Parathyroid adenoma (tissue), 2 donors: Measurements from ENCODE around the gene PAFAH2.

ENCODE experiments used
- H2AFZ ChIP-seq: fragments of 300-600 bp; sonication (generic); one replicate; pipeline ENCODE4 v1.7.0; 2017; ENCODE audit warnings: antibody characterized with exemption, mild to moderate bottlenecking
- H3K27ac ChIP-seq: fragments of 300-600 bp; sonication (generic); one replicate; pipeline ENCODE4 v1.7.0; 2017
- H3K27me3 ChIP-seq: fragments of 300-600 bp; sonication (generic); one replicate; pipeline ENCODE4 v1.7.0; 2017; ENCODE audit warnings: low read length; ENCODE audit not compliant: control insufficient read depth, insufficient read depth
- H3K36me3 ChIP-seq: fragments of 300-600 bp; sonication (generic); one replicate; pipeline ENCODE4 v1.7.0; 2017; ENCODE audit warnings: low read length; ENCODE audit not compliant: control insufficient read depth, insufficient read depth
- H3K4me1 ChIP-seq: fragments of 300-600 bp; sonication (generic); one replicate; pipeline ENCODE4 v1.7.0; 2017; ENCODE audit warnings: control low read depth
- H3K4me2 ChIP-seq: fragments of 300-600 bp; sonication (generic); one replicate; pipeline ENCODE4 v1.7.0; 2017; ENCODE audit warnings: low read length
- H3K4me3 ChIP-seq: fragments of 300-600 bp; sonication (generic); one replicate; pipeline ENCODE4 v1.7.0; 2017; ENCODE audit warnings: low read depth, low read length
- H3K79me2 ChIP-seq: fragments of 300-600 bp; sonication (generic); one replicate; pipeline ENCODE4 v1.7.0; 2017; ENCODE audit warnings: control low read depth
- H3K9ac ChIP-seq: fragments of 300-600 bp; sonication (generic); one replicate; pipeline ENCODE4 v1.7.0; 2017; ENCODE audit warnings: mild to moderate bottlenecking
- H3K9me3 ChIP-seq: fragments of 300-600 bp; sonication (generic); one replicate; pipeline ENCODE4 v1.7.0; 2017; ENCODE audit warnings: low read length; ENCODE audit not compliant: control insufficient read depth
- CTCF ChIP-seq: fragments of 300-600 bp; sonication (generic); IDR thresholded peaks from one replicate; pipeline ENCODE4 v1.7.0; 2017; ENCODE audit warnings: antibody characterized with exemption, mild to moderate bottlenecking
- donor health status: primary hyperparathyroidism.

Gene PAFAH2

DNA sequence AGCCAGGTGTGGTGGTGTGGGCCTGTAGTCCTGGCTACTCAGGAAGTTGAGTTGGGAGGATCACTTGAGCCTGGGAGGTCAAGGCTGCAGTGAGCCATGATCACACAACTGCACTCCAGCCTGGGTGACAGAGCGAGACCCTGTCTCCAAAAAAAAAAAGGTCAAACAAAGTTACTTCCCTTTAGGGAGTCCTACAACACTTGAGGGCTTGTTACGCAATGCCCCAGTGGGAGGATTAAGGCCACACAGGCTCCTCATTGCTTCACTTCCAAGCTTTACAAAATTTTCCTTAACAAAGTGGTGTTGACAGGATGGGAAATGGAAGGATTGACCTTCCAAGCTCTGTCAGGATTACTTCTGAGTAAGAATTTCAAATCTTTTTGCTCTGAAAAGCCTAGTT lies 17.5 kb upstream of the PAFAH2 start:
- no peak for TF ChIP-seq CTCF
- no peaks in the 10 kb centered on the region for H3K4me1 ChIP-seq
- H3K4me3 ChIP-seq, result no peak overlapping the region
- H2AFZ ChIP-seq, result no peak overlapping the region
- H3K79me2 ChIP-seq, result no peaks in the 10 kb centered on the region
- no peak overlapping the region for H3K4me2 ChIP-seq
- no peak overlapping the region for H3K27ac ChIP-seq
- no peaks in the 10 kb centered on the region for H3K9me3 ChIP-seq
- no peaks in the 10 kb centered on the region for H3K27me3 ChIP-seq
- no peaks in the 10 kb centered on the region for H3K36me3 ChIP-seq
- no peak overlapping the region for H3K9ac ChIP-seq

GRCh38 chr1:26014179-26014578 lies 16.3 kb upstream of the PAFAH2 start:
- Histone ChIP-seq H3K27me3 (no peaks in the 10 kb centered on the region), H3K27ac (no peak overlapping the region), H3K9ac (no peak overlapping the region), H3K4me2 (no peak overlapping the region), H3K79me2 (no peaks in the 10 kb centered on the region), H2AFZ (no peak overlapping the region), H3K9me3 (no peaks in the 10 kb centered on the region), H3K4me3 (no peak overlapping the region), H3K4me1 (no peaks in the 10 kb centered on the region), H3K36me3 (no peaks in the 10 kb centered on the region)
- no peak for TF ChIP-seq CTCF

DNA sequence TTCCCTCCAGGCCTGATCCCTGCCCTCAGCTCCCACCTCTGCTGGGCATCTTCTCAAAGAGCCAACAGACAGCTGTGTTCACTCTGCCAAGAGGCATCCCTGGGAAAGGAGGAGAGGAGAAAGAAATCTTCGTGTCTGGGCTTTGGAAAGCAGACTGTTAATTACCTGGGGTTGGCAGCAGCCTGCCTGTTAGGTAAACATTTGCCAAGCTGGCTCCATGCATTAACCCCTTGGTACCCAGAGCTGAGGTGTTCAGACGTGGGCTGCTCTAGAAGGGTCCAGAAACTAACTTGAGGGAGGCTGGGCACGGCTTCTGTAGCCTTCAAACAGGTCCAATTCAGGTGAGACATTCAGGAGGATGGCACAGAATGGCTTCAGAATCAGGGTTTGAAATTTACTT lies 15.0 kb upstream of the PAFAH2 start:
- H3K36me3 ChIP-seq, result no peaks in the 10 kb centered on the region
- H3K27ac ChIP-seq, result no peak overlapping the region
- H3K27me3 ChIP-seq, result no peaks in the 10 kb centered on the region
- H3K9ac ChIP-seq, result no peak overlapping the region
- no peak overlapping the region for H3K4me2 ChIP-seq
- H3K4me1 ChIP-seq, result no peaks in the 10 kb centered on the region
- no peak overlapping the region for H3K4me3 ChIP-seq
- no peaks in the 10 kb centered on the region for H3K9me3 ChIP-seq
- no peak for TF ChIP-seq CTCF
- H2AFZ ChIP-seq, result no peak overlapping the region
- no peaks in the 10 kb centered on the region for H3K79me2 ChIP-seq

- H3K9me3 ChIP-seq, result no peaks in the 10 kb centered on the region
- H3K36me3 ChIP-seq, result no peaks in the 10 kb centered on the region
- no peak overlapping the region for H3K4me3 ChIP-seq
- H3K27me3 ChIP-seq, result no peaks in the 10 kb centered on the region
- no peak overlapping the region for H3K27ac ChIP-seq
- H2AFZ ChIP-seq, result no peak overlapping the region
- no peaks in the 10 kb centered on the region for H3K79me2 ChIP-seq
- H3K4me2 ChIP-seq, result no peak overlapping the region
- H3K4me1 ChIP-seq, result no peaks in the 10 kb centered on the region
- H3K9ac ChIP-seq, result no peak overlapping the region
- no peak for TF ChIP-seq CTCF
Observed at GRCh38 chr1:26010825-26011224, 13.0 kb upstream of the PAFAH2 start.

DNA sequence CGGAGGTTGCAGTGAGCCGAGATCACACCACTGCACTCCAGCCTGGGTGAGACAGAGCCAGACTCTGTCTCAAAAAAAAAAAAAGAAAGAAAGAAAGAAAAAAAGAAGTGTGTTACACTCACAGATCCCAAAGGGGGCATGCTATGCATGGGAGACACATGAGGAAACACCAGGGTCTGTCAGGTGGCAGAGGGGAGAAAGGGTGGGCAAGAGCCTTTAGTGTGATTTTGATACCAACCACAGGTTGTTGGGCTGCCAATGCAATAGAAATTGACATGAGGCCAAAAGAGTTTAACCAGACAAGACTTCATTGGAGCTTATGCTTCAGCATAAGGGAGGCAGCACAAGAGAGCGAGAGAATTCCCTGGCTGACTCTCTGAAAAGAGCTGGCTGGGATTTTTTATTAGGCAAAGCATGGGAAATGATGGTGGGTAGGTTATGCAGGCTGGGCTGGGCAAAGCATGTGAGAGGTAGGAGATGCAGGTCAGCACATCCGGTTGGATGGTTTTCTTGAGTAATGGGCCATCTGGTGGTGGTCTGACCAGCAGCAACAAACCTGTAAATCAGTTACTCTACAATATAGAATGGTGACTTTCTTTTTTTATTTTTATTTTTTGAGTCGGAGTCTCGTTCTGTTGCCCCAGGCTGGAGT lies 12.1 kb upstream of the PAFAH2 start:
- Histone ChIP-seq H3K27ac (no peak overlapping the region), H3K9me3 (no peaks in the 10 kb centered on the region), H2AFZ (no peak overlapping the region), H3K27me3 (no peaks in the 10 kb centered on the region), H3K4me1 (no peaks in the 10 kb centered on the region), H3K4me2 (no peak overlapping the region), H3K36me3 (no peaks in the 10 kb centered on the region), H3K79me2 (no peaks in the 10 kb centered on the region), H3K4me3 (no peak overlapping the region), H3K9ac (no peak overlapping the region)
- TF ChIP-seq CTCF, result no peak
